Mucosa of rectum (tissue), 2 donors: Measurements from ENCODE around the gene XPO4.
"Not testable (repeated sequence)": the region's sequence is repeated elsewhere in the genome, so short reads cannot be mapped to it uniquely, and the experiment has no call there.

Experiments used
- H3K27ac ChIP-seq, 2 donors: one replicate each; pipeline ENCODE4 v1.7.0; 2013; ENCODE audit warnings: inconsistent platforms in 2 of 2, low read depth in 2 of 2, low read length in 2 of 2
- H3K27me3 ChIP-seq, 2 donors: one replicate each; pipeline ENCODE4 v1.7.0; 2013; ENCODE audit warnings: low read length in 2 of 2; ENCODE audit not compliant: control insufficient read depth in 2 of 2, insufficient read depth in 2 of 2
- H3K36me3 ChIP-seq, 2 donors: one replicate each; pipeline ENCODE4 v1.7.0; 2013; ENCODE audit warnings: low read length in 2 of 2; ENCODE audit not compliant: control insufficient read depth in 2 of 2, insufficient read depth in 2 of 2
- H3K4me1 ChIP-seq, 2 donors: one replicate each; pipeline ENCODE4 v1.7.0; 2013; ENCODE audit warnings: low read length in 2 of 2, mild to moderate bottlenecking in 1 of 2; ENCODE audit not compliant: control insufficient read depth in 2 of 2, insufficient read depth in 2 of 2
- H3K4me3 ChIP-seq, 2 donors: one replicate each; pipeline ENCODE4 v1.7.0; 2013; ENCODE audit warnings: low read length in 2 of 2
- H3K9ac ChIP-seq, 2 donors: one replicate each; pipeline ENCODE4 v1.7.0; 2013; ENCODE audit warnings: low read length in 2 of 2, low read depth in 1 of 2, mild to moderate bottlenecking in 1 of 2
- H3K9me3 ChIP-seq, 2 donors: one replicate each; pipeline ENCODE4 v1.7.0; 2013; ENCODE audit warnings: low read length in 2 of 2; ENCODE audit not compliant: control insufficient read depth in 2 of 2
- donor health status: healthy.
- donor health status: Normal muscosa, but diverticular disease.

Gene XPO4

GRCh38 chr13:20743830-20744404, 158.6 kb downstream of the XPO4 start:
- H3K27ac ChIP-seq, H3K9me3 ChIP-seq, H3K27me3 ChIP-seq, H3K36me3 ChIP-seq, H3K4me1 ChIP-seq, H3K4me3 ChIP-seq, H3K9ac ChIP-seq: not testable (repeated sequence)

- Histone ChIP-seq H3K27ac (no peak overlapping the region), H3K27me3 (no peaks in the 10 kb centered on the region), H3K9me3 (no peaks in the 10 kb centered on the region), H3K9ac (no peak overlapping the region), H3K36me3 (no peaks in the 10 kb centered on the region), H3K4me1 (no peaks in the 10 kb centered on the region), H3K4me3 (no peak overlapping the region)
Observed at GRCh38 chr13:20740021-20740420, 162.5 kb downstream of the XPO4 start.

- Histone ChIP-seq H3K27me3 (no peaks in the 10 kb centered on the region), H3K27ac (no peak overlapping the region), H3K4me3 (no peak overlapping the region), H3K36me3 (no peaks in the 10 kb centered on the region), H3K9me3 (no peaks in the 10 kb centered on the region), H3K4me1 (no peaks in the 10 kb centered on the region), H3K9ac (no peak overlapping the region)
Observed at GRCh38 chr13:20738616-20739015, 163.9 kb downstream of the XPO4 start.

DNA sequence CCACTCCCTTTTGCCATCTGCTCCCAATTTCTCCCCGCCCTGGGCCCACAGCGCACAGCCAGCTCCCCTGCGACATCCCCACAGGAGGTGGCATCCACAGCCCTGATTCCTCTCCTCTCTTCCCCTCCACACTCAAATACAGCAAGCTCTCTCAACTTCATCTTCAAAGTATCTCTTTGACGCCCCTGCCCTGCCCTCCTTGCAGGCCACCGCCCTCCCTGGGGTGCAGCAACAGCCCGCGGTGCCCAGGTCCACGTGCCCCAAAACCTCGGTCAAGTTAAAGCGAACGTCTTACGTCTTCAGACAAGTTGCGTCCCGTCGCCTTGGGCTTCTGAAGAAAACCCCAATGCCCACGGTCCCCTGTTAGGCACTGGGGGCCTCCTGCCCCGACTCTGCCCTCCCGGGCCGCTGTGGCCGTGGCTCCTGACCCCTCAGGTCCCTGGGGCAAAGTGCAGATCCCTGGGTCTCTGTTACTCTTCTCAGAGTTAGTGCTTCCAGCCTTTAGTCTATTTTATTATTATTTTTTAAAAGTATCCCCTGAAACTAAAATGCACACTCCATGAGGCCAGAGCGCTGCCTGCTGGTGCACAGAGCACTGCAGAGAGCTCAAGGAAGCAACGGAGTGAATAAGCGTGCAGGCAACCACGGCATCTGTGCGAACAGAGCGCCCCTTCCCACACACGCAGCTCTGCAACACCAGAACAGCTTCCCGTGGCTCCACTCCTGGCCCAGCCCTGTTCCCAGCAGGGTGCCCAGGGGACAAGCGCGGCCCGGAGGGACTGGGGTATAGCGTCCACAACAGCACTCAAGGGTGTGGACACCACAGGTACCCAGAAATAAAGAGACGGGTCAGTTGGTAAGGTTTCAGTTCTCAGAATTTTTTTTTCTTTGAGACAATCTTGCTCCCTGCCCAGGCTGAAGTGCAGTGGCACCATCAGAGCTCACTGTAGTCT, 172.6 kb downstream of the XPO4 start:
- Histone ChIP-seq H3K36me3 (no peaks in the 10 kb centered on the region), H3K4me3 (no peak overlapping the region), H3K9ac (no peak overlapping the region), H3K27me3 (no peaks in the 10 kb centered on the region), H3K9me3 (no peaks in the 10 kb centered on the region), H3K27ac (no peak overlapping the region), H3K4me1 (no peaks in the 10 kb centered on the region)

GRCh38 chr13:20728579-20729311, 173.8 kb downstream of the XPO4 start:
- Histone ChIP-seq H3K36me3 (no peaks in the 10 kb centered on the region), H3K9ac (no peak overlapping the region), H3K27me3 (no peaks in the 10 kb centered on the region), H3K9me3 (no peaks in the 10 kb centered on the region), H3K4me1 (no peaks in the 10 kb centered on the region), H3K4me3 (no peak overlapping the region), H3K27ac (no peak overlapping the region)

- Histone ChIP-seq H3K4me1 (no peaks in the 10 kb centered on the region), H3K9me3 (no peaks in the 10 kb centered on the region), H3K9ac (no peak overlapping the region), H3K4me3 (no peak overlapping the region), H3K27ac (no peak overlapping the region), H3K36me3 (no peaks in the 10 kb centered on the region), H3K27me3 (no peaks in the 10 kb centered on the region)
Observed at GRCh38 chr13:20727856-20728255, 174.7 kb downstream of the XPO4 start.
